Panc1 (cell line): ENCODE results near the gene SSBP3.

Source experiments
- CTCF ChIP-seq: fragments of 450-650 bp; IDR thresholded peaks from 2 replicates; pipeline ENCODE4 v1.5.1; 2017; ENCODE audit warnings: mild to moderate bottlenecking
- POLR2AphosphoS5 ChIP-seq: IDR thresholded peaks from 2 replicates; pipeline ENCODE4 v1.6.1; 2012; ENCODE audit warnings: mild to moderate bottlenecking, low read depth, low read length, moderate library complexity
- TF ChIP-seq, protein P1 (sequence below), 2 experiments: IDR thresholded peaks; 2 replicates each; pipeline ENCODE4 v1.6.1; 2011 to 2012; ENCODE audit warnings: low read depth in 2 of 2, control low read depth in 1 of 2, low read length in 1 of 2, mild to moderate bottlenecking in 1 of 2, moderate library complexity in 1 of 2; ENCODE audit not compliant: insufficient read depth in 1 of 2

- TF ChIP-seq CTCF: no peak
- TF ChIP-seq, protein P1, sequence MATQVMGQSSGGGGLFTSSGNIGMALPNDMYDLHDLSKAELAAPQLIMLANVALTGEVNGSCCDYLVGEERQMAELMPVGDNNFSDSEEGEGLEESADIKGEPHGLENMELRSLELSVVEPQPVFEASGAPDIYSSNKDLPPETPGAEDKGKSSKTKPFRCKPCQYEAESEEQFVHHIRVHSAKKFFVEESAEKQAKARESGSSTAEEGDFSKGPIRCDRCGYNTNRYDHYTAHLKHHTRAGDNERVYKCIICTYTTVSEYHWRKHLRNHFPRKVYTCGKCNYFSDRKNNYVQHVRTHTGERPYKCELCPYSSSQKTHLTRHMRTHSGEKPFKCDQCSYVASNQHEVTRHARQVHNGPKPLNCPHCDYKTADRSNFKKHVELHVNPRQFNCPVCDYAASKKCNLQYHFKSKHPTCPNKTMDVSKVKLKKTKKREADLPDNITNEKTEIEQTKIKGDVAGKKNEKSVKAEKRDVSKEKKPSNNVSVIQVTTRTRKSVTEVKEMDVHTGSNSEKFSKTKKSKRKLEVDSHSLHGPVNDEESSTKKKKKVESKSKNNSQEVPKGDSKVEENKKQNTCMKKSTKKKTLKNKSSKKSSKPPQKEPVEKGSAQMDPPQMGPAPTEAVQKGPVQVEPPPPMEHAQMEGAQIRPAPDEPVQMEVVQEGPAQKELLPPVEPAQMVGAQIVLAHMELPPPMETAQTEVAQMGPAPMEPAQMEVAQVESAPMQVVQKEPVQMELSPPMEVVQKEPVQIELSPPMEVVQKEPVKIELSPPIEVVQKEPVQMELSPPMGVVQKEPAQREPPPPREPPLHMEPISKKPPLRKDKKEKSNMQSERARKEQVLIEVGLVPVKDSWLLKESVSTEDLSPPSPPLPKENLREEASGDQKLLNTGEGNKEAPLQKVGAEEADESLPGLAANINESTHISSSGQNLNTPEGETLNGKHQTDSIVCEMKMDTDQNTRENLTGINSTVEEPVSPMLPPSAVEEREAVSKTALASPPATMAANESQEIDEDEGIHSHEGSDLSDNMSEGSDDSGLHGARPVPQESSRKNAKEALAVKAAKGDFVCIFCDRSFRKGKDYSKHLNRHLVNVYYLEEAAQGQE (IDR thresholded peaks at IDR 0.05; ENCODE audit: insufficient read depth in 1 of 2, low read depth in 2 of 2, low read length in 1 of 2): no peak
- no peak for TF ChIP-seq POLR2AphosphoS5
These were observed 2.2 kb upstream of the SSBP3 start for GRCh38 chr1:54408147-54409066.
